SK-N-SH (cell line): ENCODE results near the gene ECSCR. TPM values are rescaled to one million over a fixed set of nuclear protein-coding genes. Genes with fewer than 3 reads are reported as not detected.

Source experiments
- CTCF ChIA-PET: fragments of 300-600, 350-600 bp; formaldehyde crosslinking; extraction: SDS; loops from one replicate; lab custom pipeline; 2021; lab: Yijun Ruan, JAX
- POLR2A ChIA-PET: fragments of 350-600 bp; sonication (Branson Sonifier 250); formaldehyde crosslinking; extraction: SDS; loops from one replicate; lab custom pipeline; 2020; ENCODE audit warnings: antibody characterized with exemption, inconsistent platforms; lab: Yijun Ruan, JAX
- DNase-seq: peaks from one replicate; pipeline ENCODE4 v3.0.0; 2012
- H2AFZ ChIP-seq: fragments of 200-600 bp; sonication (generic); 2 replicates; pipeline ENCODE4 v1.8.1; 2016; ENCODE audit warnings: antibody characterized with exemption, mild to moderate bottlenecking, low read depth
- H3F3A ChIP-seq: fragments of 200-600 bp; sonication (generic); replicated peaks from 2 replicates; pipeline ENCODE3; 2016; ENCODE audit warnings: antibody characterized with exemption, mild to moderate bottlenecking; ENCODE audit not compliant: insufficient read depth
- H3K27ac ChIP-seq, 2 experiments: fragments of 200-500 bp in 1 of 2; fragments of 200-600 bp in 1 of 2; sonication (Bioruptor generic) in 1 of 2; sonication (generic), shearing (Covaris generic) in 1 of 2; 2 replicates each; pipeline versions ENCODE4 v1.5.1 to v1.6.1; 2014 to 2016; ENCODE audit warnings: low read depth in 2 of 2, inconsistent platforms in 1 of 2, low read length in 1 of 2, mild to moderate bottlenecking in 1 of 2, mixed read lengths in 1 of 2
- H3K27me3 ChIP-seq: fragments of 200-600 bp; sonication (generic), shearing (Covaris generic); 2 replicates; pipeline ENCODE4 v1.6.1; 2016; ENCODE audit warnings: mixed run types; ENCODE audit not compliant: insufficient read depth
- H3K36me3 ChIP-seq, 2 experiments: fragments of 200-500 bp in 1 of 2; fragments of 200-600 bp in 1 of 2; sonication (Bioruptor generic) in 1 of 2; sonication (generic) in 1 of 2; replicated peaks in 1 of 2; 2 replicates each; pipeline versions ENCODE3 to v1.5.1; 2014 to 2016; ENCODE audit warnings: low read length in 1 of 2, mild to moderate bottlenecking in 1 of 2; ENCODE audit not compliant: insufficient read depth in 2 of 2, control insufficient read depth in 1 of 2
- H3K4me1 ChIP-seq, 2 experiments: fragments of 200-500 bp in 1 of 2; fragments of 200-600 bp in 1 of 2; sonication (Bioruptor generic) in 1 of 2; sonication (generic), shearing (Covaris generic) in 1 of 2; 2 replicates each; pipeline versions ENCODE4 v1.5.1 to v1.6.1; 2014 to 2016; ENCODE audit warnings: low read depth in 1 of 2, low read length in 1 of 2, mixed run types in 1 of 2; ENCODE audit not compliant: insufficient read depth in 2 of 2, control insufficient read depth in 1 of 2
- H3K4me2 ChIP-seq: fragments of 200-600 bp; sonication (generic), shearing (Covaris generic); 2 replicates; pipeline ENCODE4 v1.6.1; 2017; ENCODE audit warnings: mixed run types
- H3K4me3 ChIP-seq, 2 experiments: fragments of 200-500 bp in 1 of 2; fragments of 200-600 bp in 1 of 2; sonication (Bioruptor generic) in 1 of 2; sonication (generic), shearing (Covaris generic) in 1 of 2; 2 replicates each; pipeline versions ENCODE4 v1.5.1 to v1.8.1; 2014 to 2016; ENCODE audit warnings: low read depth in 2 of 2, inconsistent platforms in 1 of 2, low read length in 1 of 2, mild to moderate bottlenecking in 1 of 2, mixed read lengths in 1 of 2, moderate library complexity in 1 of 2
- H3K79me2 ChIP-seq: fragments of 200-600 bp; sonication (generic); 2 replicates; pipeline ENCODE4 v1.8.1; 2017; ENCODE audit warnings: mild to moderate bottlenecking; ENCODE audit not compliant: insufficient read depth
- H3K9ac ChIP-seq: fragments of 200-600 bp; sonication (generic); 2 replicates; pipeline ENCODE4 v1.6.1; 2017; ENCODE audit warnings: mixed run types
- H3K9me2 ChIP-seq: fragments of 200-600 bp; sonication (generic); 2 replicates; pipeline ENCODE4 v1.6.1; 2017; ENCODE audit warnings: mixed run types
- H3K9me3 ChIP-seq: fragments of 200-600 bp; sonication (generic); 2 replicates; pipeline ENCODE4 v1.6.1; 2017; ENCODE audit warnings: mixed run types, mild to moderate bottlenecking, moderate library complexity
- H4K20me1 ChIP-seq: fragments of 200-600 bp; sonication (generic); 2 replicates; pipeline ENCODE4 v1.6.1; 2017; ENCODE audit warnings: mild to moderate bottlenecking, mixed run types; ENCODE audit not compliant: insufficient read depth
- EP300 ChIP-seq, 2 experiments: IDR thresholded peaks; 2 replicates each; pipeline versions ENCODE4 v1.4.0 to v1.6.1; 2012; ENCODE audit warnings: borderline replicate concordance in 1 of 2, low read depth in 1 of 2, low read length in 1 of 2
- JUND ChIP-seq: IDR thresholded peaks from 2 replicates; pipeline ENCODE4 v1.4.0; 2012
- NFIC ChIP-seq: IDR thresholded peaks from 2 replicates; pipeline ENCODE4 v1.4.0; 2012; ENCODE audit warnings: borderline replicate concordance
- NRF1 ChIP-seq: IDR thresholded peaks from 2 replicates; pipeline ENCODE4 v1.6.1; 2012; ENCODE audit warnings: low read depth, mild to moderate bottlenecking, low read length
- SMC3 ChIP-seq: IDR thresholded peaks from 2 replicates; pipeline ENCODE4 v1.6.1; 2012; ENCODE audit warnings: low read depth, low read length, improper control_type of control experiment
- TCF12 ChIP-seq: IDR thresholded peaks from 2 replicates; pipeline ENCODE4 v1.4.0; 2012
- WGBS: methylation state at CpG from one replicate; pipeline ENCODE4 v1.1.6; 2017; ENCODE audit warnings: low lambda C conversion rate; 5-methylcytosine and 5-hydroxymethylcytosine counted together
- polyA plus RNA-seq, 3 experiments: library from polyadenylated mRNA; depleted of rRNA; stranded (reverse); fragments of >200 nt; gene quantifications; 2 replicates each; pipeline ENCODE4 v1.2.3, GENCODE V29; 2012
- TF ChIP-seq, protein P1 (sequence below): IDR thresholded peaks from 2 replicates; pipeline ENCODE4 v1.4.0; 2012; ENCODE audit warnings: low read depth
- TF ChIP-seq, protein P2 (sequence below): fragments of 150-350 bp; IDR thresholded peaks from 2 replicates; pipeline ENCODE4 v1.6.1; 2017; ENCODE audit warnings: antibody characterized with exemption, low read length, low read depth, borderline replicate concordance
- TF ChIP-seq, protein P3 (sequence below): IDR thresholded peaks from 2 replicates; pipeline ENCODE4 v1.6.1; 2012; ENCODE audit warnings: mild to moderate bottlenecking, low read depth, low read length, moderate library complexity
- TF ChIP-seq, protein P4 (sequence below): IDR thresholded peaks from 2 replicates; pipeline ENCODE4 v1.4.0; 2012; ENCODE audit warnings: low read depth, borderline replicate concordance

ECSCR gene
- polyA plus RNA-seq, 1 of the 3 experiments (the other 2 are of a cell fraction) = 10.9 TPM

DNA sequence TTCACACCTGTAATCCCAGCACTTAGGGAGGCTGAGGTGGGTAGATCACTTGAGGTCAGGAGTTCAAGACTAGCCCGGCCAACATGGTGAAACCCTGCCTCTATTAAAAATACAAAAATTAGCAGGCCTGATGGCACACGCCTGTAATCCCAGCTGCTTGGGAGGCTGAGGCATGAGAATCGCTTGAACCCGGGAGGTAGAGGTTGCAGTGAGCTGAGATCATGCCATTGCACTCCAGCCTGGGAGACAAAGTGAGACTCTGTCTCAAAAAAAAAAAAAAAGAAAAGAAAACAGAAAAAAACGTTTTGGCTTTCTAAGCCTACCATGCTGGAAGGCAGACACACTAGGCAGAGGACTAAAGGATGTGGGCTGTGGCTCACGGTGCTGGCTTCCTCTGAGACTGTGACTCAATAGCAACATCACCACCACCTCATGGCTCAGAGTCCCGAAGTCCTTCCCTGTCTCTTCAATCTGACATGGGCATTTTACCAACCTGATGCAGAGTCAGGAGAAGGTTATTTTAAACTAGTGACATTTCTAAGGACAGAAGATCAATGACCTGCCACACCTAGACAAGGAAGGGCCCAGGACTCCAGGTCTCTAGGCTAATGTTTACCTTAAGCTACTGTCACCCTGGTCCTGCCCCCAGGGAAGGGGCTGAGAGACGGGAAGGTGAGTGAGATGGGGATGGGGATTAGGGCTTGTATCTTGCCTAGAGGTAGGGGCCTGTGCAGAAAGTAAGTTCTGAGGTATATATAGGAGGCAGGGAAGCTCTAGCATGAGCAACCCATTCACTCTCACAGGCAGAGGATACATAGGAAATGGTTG, 3.7 kb downstream of the ECSCR start:
- Histone ChIP-seq H3F3A (peaks cover 16% of the 10 kb centered on the region), H3K79me2 (0 out of 2 replicates have a peak, but pooled peaks cover 6% of the 10 kb centered on the region), H3K36me3 (no peaks in the 10 kb centered on the region), H2AFZ (peak overlapping the region; percentile 67), H3K4me3 (no peak overlapping the region), H3K9me2 (no peaks in the 10 kb centered on the region), H3K9ac (peak overlapping the region; percentile 27; the same call in 1 of the 2 replicates), H3K27me3 (no peaks in the 10 kb centered on the region), H3K9me3 (no peaks in the 10 kb centered on the region), H3K4me2 (peak overlapping the region; percentile 32; the same call in 1 of the 2 replicates), H3K27ac (peak overlapping the region in 1 of 2 experiments; percentile 84; a peak in 2 of 4 replicates), H3K4me1 (peaks cover 0 to 38% of the 10 kb centered on the region in 2 experiments; a peak in 3 of 4 replicates), H4K20me1 (no peaks in the 10 kb centered on the region)
- DNase-seq = no peak
- ChIA-PET POLR2A (interaction anchor here (0.5 kb wide), 1 partner anchor 13 kb away, joined by 3 read pairs; no protein-coding TSS in a partner anchor), CTCF (interaction anchor here (0.8 kb wide), 1 partner anchor 36 kb away, joined by 3 read pairs; no protein-coding TSS in a partner anchor)
- 56% methylated on average over 8 of the region's 8 CpGs for WGBS
- TF ChIP-seq, protein P1, sequence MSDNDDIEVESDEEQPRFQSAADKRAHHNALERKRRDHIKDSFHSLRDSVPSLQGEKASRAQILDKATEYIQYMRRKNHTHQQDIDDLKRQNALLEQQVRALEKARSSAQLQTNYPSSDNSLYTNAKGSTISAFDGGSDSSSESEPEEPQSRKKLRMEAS = peak; percentile 96
- TF ChIP-seq, protein P2, sequence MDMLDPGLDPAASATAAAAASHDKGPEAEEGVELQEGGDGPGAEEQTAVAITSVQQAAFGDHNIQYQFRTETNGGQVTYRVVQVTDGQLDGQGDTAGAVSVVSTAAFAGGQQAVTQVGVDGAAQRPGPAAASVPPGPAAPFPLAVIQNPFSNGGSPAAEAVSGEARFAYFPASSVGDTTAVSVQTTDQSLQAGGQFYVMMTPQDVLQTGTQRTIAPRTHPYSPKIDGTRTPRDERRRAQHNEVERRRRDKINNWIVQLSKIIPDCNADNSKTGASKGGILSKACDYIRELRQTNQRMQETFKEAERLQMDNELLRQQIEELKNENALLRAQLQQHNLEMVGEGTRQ = no peak

DNA sequence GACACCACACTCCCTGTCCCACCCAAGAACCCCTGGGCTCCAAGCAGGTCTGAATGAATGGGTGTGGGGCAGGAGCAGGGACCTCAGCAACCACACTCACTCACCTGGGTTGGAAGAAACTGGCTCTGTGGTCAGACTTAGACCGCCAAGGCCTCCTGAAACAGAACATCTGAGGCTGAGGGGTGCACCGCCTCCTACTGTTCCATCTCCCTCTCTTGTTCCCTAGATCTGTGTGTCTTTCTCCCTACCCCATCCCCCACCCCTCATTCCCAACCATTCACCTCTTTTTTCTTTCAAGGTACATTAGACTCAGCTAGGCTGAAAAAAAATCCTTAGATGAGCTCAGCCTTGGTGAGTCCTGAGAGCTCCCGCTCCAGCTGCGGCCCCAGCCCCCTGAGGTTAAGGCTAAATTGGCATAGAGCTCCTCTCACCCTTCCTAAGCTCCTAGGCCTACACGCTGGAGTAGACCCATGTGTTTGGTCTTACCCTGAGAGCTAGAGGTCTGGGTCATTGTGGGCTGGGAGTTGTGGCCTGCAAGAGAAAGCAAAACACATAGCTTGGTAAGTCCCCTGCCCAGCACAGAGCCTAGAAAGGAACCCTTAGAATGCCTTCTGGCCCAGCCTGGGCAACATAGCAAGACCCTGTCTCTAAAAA, 4.8 kb downstream of the ECSCR start:
- Histone ChIP-seq H2AFZ (no peak overlapping the region), H3K36me3 (no peaks in the 10 kb centered on the region), H4K20me1 (no peaks in the 10 kb centered on the region), H3K9me2 (no peaks in the 10 kb centered on the region), H3K9me3 (no peaks in the 10 kb centered on the region), H3K27me3 (no peaks in the 10 kb centered on the region), H3K9ac (no peak overlapping the region), H3K79me2 (0 out of 2 replicates have a peak, but pooled peaks cover 6% of the 10 kb centered on the region), H3F3A (peaks cover 16% of the 10 kb centered on the region), H3K4me2 (no peak overlapping the region), H3K4me3 (no peak overlapping the region), H3K4me1 (peaks cover 0 to 35% of the 10 kb centered on the region in 2 experiments; a peak in 3 of 4 replicates), H3K27ac (peak overlapping the region in 1 of 2 experiments; percentile 84; a peak in 2 of 4 replicates)
- no peak for TF ChIP-seq NFIC
- TF ChIP-seq SMC3 = no peak
- TF ChIP-seq EP300 (IDR thresholded peaks at IDR 0.05; ENCODE audit: borderline replicate concordance in 1 of 2, low read depth in 1 of 2, low read length in 1 of 2) = no peak
- no peak for TF ChIP-seq JUND
- TF ChIP-seq, protein P3, sequence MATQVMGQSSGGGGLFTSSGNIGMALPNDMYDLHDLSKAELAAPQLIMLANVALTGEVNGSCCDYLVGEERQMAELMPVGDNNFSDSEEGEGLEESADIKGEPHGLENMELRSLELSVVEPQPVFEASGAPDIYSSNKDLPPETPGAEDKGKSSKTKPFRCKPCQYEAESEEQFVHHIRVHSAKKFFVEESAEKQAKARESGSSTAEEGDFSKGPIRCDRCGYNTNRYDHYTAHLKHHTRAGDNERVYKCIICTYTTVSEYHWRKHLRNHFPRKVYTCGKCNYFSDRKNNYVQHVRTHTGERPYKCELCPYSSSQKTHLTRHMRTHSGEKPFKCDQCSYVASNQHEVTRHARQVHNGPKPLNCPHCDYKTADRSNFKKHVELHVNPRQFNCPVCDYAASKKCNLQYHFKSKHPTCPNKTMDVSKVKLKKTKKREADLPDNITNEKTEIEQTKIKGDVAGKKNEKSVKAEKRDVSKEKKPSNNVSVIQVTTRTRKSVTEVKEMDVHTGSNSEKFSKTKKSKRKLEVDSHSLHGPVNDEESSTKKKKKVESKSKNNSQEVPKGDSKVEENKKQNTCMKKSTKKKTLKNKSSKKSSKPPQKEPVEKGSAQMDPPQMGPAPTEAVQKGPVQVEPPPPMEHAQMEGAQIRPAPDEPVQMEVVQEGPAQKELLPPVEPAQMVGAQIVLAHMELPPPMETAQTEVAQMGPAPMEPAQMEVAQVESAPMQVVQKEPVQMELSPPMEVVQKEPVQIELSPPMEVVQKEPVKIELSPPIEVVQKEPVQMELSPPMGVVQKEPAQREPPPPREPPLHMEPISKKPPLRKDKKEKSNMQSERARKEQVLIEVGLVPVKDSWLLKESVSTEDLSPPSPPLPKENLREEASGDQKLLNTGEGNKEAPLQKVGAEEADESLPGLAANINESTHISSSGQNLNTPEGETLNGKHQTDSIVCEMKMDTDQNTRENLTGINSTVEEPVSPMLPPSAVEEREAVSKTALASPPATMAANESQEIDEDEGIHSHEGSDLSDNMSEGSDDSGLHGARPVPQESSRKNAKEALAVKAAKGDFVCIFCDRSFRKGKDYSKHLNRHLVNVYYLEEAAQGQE = no peak
- TF ChIP-seq, protein P4, sequence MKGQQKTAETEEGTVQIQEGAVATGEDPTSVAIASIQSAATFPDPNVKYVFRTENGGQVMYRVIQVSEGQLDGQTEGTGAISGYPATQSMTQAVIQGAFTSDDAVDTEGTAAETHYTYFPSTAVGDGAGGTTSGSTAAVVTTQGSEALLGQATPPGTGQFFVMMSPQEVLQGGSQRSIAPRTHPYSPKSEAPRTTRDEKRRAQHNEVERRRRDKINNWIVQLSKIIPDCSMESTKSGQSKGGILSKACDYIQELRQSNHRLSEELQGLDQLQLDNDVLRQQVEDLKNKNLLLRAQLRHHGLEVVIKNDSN = no peak
- no peak for TF ChIP-seq TCF12
- no peak for TF ChIP-seq NRF1
- POLR2A ChIA-PET = interaction anchor here (0.5 kb wide), 1 partner anchor 12 kb away, joined by 3 read pairs; no protein-coding TSS in a partner anchor
- no peak for DNase-seq
- 94% methylated on average over 5 of the region's 5 CpGs for WGBS
- CTCF ChIA-PET = interaction anchor here (0.8 kb wide), 1 partner anchor 35 kb away, joined by 3 read pairs; no protein-coding TSS in a partner anchor
